ENCODE measurements around the gene MPZL3.

Gene MPZL3

DNA sequence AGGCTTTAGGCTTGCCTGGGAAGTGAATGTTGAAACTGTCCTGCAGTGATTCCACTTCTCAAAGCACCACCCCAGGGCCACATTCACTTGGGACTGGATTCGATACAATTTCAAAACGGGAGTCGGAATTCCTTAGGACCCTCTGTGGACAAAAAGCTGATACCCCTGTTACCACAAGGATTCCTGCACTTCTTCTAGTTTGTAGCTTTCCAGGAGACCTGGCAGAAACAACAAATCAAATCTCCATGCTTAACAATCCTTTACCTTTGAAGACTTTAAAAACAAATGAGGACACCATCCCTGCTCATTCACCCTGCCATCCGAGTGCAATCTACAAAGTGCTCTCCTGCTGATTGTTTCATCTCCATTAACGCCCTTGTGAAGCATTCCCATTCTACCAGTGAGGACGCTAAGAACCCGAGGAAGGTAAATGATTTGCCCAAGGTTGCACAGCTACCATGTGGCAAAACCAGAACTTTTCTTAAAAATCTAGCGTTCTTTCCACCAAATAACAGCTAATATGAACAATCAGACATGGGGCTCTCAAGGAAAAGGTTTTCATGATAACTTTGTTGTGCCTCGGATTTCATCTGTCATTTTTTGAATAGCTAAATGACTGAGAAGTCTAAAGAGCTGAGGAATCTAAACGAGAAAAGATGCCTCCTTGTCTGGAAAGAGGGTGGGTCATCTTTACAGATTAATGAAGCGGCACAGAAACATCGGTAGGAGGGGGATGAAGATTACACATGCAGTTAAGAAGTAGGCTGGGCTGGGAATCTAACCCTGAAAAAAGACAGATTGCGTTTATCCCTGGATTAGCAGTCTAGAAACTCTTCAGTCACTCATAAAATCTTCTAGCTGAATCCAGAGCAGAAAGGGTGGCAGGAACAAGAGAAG lies 12.7 kb upstream of the MPZL3 start:
- DNase-seq, result no peak
- no peak overlapping the region for H3K4me3 ChIP-seq (ENCODE audit: low read depth, low read length)
- H3K4me1 ChIP-seq, result no peaks in the 10 kb centered on the region
- no peaks in the 10 kb centered on the region for H3K36me3 ChIP-seq
- H3K9me3 ChIP-seq, result no peaks in the 10 kb centered on the region
- TF ChIP-seq CTCF (IDR thresholded peaks at IDR 0.05; ENCODE audit: low read depth, low read length), result no peak
- peaks cover 81% of the 10 kb centered on the region for H3K27me3 ChIP-seq

GRCh38 chr11:118263695-118264568 lies 11.8 kb upstream of the MPZL3 start, which contains the start of gene MPZL2:
MPZL2 (minus strand) TSS chr11:118264297; CDS start chr11:118264153, 144 bp downstream.
- no peak for TF ChIP-seq CTCF (IDR thresholded peaks at IDR 0.05; ENCODE audit: low read depth, low read length)
- no peak for DNase-seq
- Histone ChIP-seq H3K4me1 (no peaks in the 10 kb centered on the region), H3K4me3 (ENCODE audit: low read depth, low read length) (no peak within 1 kb of the TSS), H3K9me3 (no peaks in the 10 kb centered on the region; the same call in 1 of the 2 replicates), H3K36me3 (no peaks in the 10 kb centered on the region), H3K27me3 (peaks cover 73% of the 10 kb centered on the region)

DNA sequence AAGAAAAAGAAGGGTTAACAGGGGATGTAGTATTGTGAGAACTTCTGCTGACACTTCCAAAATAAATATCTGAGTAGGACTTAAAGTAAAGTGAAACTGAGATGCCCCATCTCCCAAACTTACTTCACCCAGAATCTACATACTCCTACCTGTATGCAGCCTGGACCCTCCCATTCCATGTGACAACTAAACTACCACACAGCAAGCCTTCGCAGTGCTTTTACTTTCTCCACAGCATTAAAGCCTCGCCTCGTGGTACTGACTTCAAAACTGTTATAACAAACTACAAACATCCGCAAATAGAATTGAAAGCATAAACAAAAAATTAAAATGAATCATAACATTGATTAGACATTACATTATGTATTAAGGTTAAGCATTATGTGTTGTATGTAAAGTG lies 10.9 kb upstream of the MPZL3 start:
- Histone ChIP-seq H3K4me1 (no peaks in the 10 kb centered on the region), H3K36me3 (no peaks in the 10 kb centered on the region), H3K4me3 (ENCODE audit: low read depth, low read length) (no peak overlapping the region), H3K27me3 (peaks cover 66% of the 10 kb centered on the region), H3K9me3 (no peaks in the 10 kb centered on the region; the same call in 1 of the 2 replicates)
- DNase-seq, result no peak
- TF ChIP-seq CTCF (IDR thresholded peaks at IDR 0.05; ENCODE audit: low read depth, low read length), result no peak

DNA sequence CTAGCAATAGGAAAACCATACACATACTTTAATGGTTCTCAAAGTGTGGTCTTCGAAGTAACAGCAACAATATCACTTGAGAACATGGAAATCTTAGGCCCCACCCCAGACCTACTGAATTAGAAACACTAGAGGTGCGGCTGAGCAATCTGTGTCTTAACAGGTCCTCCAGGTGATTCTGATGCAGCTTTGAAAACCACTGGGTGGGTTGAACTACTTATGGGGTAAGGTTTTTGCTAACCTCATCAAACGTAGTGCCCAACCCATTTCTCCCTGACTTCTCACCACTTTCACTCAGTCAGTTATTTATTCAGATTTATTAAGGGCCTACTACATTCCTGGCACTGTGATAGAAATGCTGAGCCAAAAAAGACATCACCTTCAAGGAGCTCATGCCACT lies 8.2 kb upstream of the MPZL3 start:
- Histone ChIP-seq H3K27me3 (peaks cover 69% of the 10 kb centered on the region), H3K36me3 (no peaks in the 10 kb centered on the region), H3K9me3 (no peaks in the 10 kb centered on the region; the same call in 1 of the 2 replicates), H3K4me3 (ENCODE audit: low read depth, low read length) (no peak overlapping the region), H3K4me1 (no peaks in the 10 kb centered on the region)
- DNase-seq, result no peak
- no peak for TF ChIP-seq CTCF (IDR thresholded peaks at IDR 0.05; ENCODE audit: low read depth, low read length)

DNA sequence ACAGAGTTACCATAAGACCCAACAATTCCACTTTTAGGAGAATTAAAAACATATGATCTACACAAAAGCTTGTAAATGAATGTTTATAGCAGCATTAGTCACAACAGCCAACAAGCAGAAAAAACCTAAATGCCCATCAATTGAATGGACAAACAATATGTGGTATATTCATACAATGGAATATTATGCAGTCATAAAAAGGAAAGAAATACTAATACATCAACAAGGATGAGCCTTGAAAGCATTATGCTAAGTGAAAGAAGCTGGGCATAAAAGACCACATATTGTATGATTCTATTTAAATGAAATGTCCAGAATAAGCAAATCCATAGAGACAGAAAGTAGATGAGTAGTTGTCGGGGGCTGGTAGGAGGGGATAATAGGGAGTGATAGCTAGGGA lies 7.0 kb upstream of the MPZL3 start:
- Histone ChIP-seq H3K4me3 (ENCODE audit: low read depth, low read length) (no peak overlapping the region), H3K9me3 (no peaks in the 10 kb centered on the region; the same call in 1 of the 2 replicates), H3K36me3 (no peaks in the 10 kb centered on the region), H3K4me1 (no peaks in the 10 kb centered on the region), H3K27me3 (peaks cover 69% of the 10 kb centered on the region)
- DNase-seq, result no peak
- no peak for TF ChIP-seq CTCF (IDR thresholded peaks at IDR 0.05; ENCODE audit: low read depth, low read length)
